ENCODE measurements around the gene CMIP.

CMIP gene

DNA sequence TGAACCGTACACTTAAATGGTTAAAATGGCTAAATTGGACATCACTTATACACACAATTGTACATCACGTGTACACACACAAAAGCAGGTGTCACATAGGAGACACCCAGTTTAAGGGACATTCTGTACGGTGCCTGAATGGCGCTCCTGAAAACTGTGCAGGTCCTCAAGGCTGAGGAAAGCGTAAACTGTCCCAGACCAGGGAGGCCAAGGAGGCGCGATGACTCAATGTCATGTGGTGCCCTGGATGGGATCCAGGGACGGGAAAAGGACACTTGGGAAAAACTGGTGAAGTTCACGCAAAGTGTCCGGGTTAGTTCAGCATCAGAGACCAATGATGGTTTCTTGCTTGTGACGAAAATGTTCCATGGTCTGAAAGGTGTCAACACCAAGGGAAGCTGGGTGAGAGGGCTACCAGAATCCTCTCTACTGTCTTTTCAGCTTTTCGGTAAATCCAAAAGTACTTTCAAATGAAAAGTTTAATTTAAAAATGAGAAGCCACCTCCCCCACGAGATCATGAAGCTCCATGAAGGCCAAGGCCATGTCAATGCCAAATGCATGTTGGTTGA, 112.2 kb downstream of the CMIP start:
- TF ChIP-seq YY1 (IDR thresholded peaks at IDR 0.05; ENCODE audit: insufficient read depth, insufficient read length) (no peak), SUZ12 (IDR thresholded peaks at IDR 0.05; ENCODE audit: extremely low read depth, insufficient read depth, insufficient read length) (no peak), ZNF274 (IDR thresholded peaks at IDR 0.05; ENCODE audit: low read depth, low read length) (no peak)
- Histone ChIP-seq H3K27me3 (ENCODE audit: insufficient read depth, insufficient read length) (no peaks in the 10 kb centered on the region), H3K36me3 (ENCODE audit: insufficient read depth, insufficient read length, low read length) (peaks cover 19% of the 10 kb centered on the region), H3K9ac (ENCODE audit: insufficient read length, low read depth) (no peak overlapping the region), H3K9me3 (ENCODE audit: insufficient read depth, low read length) (no peaks in the 10 kb centered on the region), H3K4me3 (ENCODE audit: insufficient read length, low read depth) (no peak overlapping the region), H3K4me1 (ENCODE audit: insufficient read depth, insufficient read length) (peaks cover 6% of the 10 kb centered on the region)
- no peak for DNase-seq (ENCODE audit: low read depth, low spot score)

DNA sequence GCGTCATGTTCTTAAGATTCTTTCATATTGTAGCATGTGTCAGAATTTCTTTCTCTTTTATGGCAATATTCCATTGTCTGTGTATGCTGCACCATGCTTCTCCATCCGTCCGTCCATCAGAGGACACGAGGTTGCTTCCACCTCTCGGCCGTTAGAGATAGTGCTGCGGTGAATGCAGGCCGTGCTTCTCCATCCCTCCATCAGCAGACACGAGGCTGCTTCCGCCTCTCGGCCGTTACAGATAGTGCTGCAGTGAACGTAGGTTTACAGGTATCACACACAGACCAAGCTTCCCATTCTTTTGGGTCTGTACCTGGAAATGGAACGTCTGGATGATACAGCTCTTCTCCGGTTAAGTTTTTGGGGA, 113.5 kb downstream of the CMIP start:
- Histone ChIP-seq H3K9ac (ENCODE audit: insufficient read length, low read depth) (no peak overlapping the region), H3K27me3 (ENCODE audit: insufficient read depth, insufficient read length) (no peaks in the 10 kb centered on the region), H3K9me3 (ENCODE audit: insufficient read depth, low read length) (no peaks in the 10 kb centered on the region), H3K4me1 (ENCODE audit: insufficient read depth, insufficient read length) (no peaks in the 10 kb centered on the region), H3K4me3 (ENCODE audit: insufficient read length, low read depth) (no peak overlapping the region), H3K36me3 (ENCODE audit: insufficient read depth, insufficient read length, low read length) (peaks cover 19% of the 10 kb centered on the region)
- TF ChIP-seq YY1 (IDR thresholded peaks at IDR 0.05; ENCODE audit: insufficient read depth, insufficient read length): no peak
- no peak for TF ChIP-seq SUZ12 (IDR thresholded peaks at IDR 0.05; ENCODE audit: extremely low read depth, insufficient read depth, insufficient read length)
- no peak for TF ChIP-seq ZNF274 (IDR thresholded peaks at IDR 0.05; ENCODE audit: low read depth, low read length)
- DNase-seq (ENCODE audit: low read depth, low spot score): no peak

DNA sequence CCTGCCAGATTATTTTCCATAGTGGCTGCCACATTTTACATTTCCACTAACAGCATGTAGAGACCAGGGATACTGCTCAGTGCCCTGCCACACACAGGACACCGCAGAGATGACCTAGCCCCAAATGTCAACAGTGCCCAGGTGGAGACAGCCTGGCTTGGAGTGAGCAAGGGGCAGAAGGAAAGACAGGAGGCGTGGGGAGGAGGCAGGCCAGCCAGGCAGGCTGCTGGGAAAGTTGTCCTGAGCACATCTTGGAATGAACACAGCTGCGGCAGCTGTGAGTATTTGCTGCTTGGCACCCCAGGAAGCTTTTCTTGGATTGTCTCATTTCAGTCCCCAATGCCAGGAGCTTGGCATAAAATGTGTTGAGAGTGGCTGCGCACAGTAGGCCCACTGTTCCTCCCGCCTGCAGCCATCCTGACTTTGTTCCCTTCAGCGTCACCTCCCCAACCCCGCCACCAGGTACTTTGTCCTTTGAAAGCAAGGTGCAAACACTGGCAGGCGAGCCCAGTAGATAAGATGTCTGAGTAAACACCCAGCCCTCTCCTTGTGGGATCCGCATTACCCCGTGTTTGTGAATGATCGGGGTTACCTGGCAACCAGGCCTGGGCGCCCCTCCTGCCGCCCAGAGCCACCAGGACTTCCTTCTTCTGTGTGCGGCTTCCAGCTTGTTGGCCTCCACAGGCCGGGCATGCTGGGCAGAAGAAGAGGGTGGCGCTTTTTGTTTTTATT, 114.0 kb downstream of the CMIP start:
- DNase-seq (ENCODE audit: low read depth, low spot score): no peak
- Histone ChIP-seq H3K9me3 (ENCODE audit: insufficient read depth, low read length) (no peaks in the 10 kb centered on the region), H3K9ac (ENCODE audit: insufficient read length, low read depth) (no peak overlapping the region), H3K36me3 (ENCODE audit: insufficient read depth, insufficient read length, low read length) (peaks cover 19% of the 10 kb centered on the region), H3K27me3 (ENCODE audit: insufficient read depth, insufficient read length) (no peaks in the 10 kb centered on the region), H3K4me3 (ENCODE audit: insufficient read length, low read depth) (no peak overlapping the region), H3K4me1 (ENCODE audit: insufficient read depth, insufficient read length) (no peaks in the 10 kb centered on the region)
- no peak for TF ChIP-seq SUZ12 (IDR thresholded peaks at IDR 0.05; ENCODE audit: extremely low read depth, insufficient read depth, insufficient read length)
- no peak for TF ChIP-seq ZNF274 (IDR thresholded peaks at IDR 0.05; ENCODE audit: low read depth, low read length)
- TF ChIP-seq YY1 (IDR thresholded peaks at IDR 0.05; ENCODE audit: insufficient read depth, insufficient read length): no peak

DNA sequence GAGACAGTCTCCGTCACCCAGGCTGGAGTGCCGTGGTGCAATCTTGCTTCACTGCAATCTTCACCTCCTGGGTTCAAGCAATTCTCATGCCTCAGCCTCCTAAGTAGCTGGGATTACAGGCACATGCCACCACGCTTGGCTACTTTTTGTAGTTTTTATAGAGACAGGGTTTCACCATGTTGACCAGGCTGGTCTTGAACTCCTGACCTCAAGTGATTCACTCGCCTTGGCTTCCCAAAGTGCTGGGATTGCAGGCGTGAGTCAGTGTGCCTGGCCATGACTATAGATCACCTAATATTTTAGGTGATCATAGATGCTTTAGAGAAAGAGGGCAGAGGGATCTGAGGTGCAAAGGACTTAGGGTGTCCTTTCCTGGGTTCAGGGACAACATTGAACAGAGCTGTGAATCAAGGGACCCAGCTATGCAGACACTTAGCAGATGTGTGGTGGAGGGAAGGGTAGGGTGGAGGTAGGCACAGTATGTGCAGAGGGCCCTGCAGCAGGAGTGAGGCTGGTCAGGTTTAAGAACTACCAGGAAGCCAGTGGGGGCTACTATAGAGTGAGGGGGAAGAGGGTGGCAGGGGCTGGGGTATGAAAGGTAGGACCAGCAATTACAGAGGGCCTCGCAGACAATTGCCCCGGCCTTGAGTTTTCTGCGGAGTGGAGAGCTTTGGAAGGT, 116.5 kb downstream of the CMIP start:
- TF ChIP-seq ZNF274 (IDR thresholded peaks at IDR 0.05; ENCODE audit: low read depth, low read length) (no peak), YY1 (IDR thresholded peaks at IDR 0.05; ENCODE audit: insufficient read depth, insufficient read length) (no peak), SUZ12 (IDR thresholded peaks at IDR 0.05; ENCODE audit: extremely low read depth, insufficient read depth, insufficient read length) (no peak)
- H3K9me3 ChIP-seq (ENCODE audit: insufficient read depth, low read length): no peaks in the 10 kb centered on the region
- no peak for DNase-seq (ENCODE audit: low read depth, low spot score)
- no peak overlapping the region for H3K9ac ChIP-seq (ENCODE audit: insufficient read length, low read depth)
- H3K36me3 ChIP-seq (ENCODE audit: insufficient read depth, insufficient read length, low read length): peaks cover 16% of the 10 kb centered on the region
- H3K4me1 ChIP-seq (ENCODE audit: insufficient read depth, insufficient read length): peaks cover 5% of the 10 kb centered on the region
- H3K4me3 ChIP-seq (ENCODE audit: insufficient read length, low read depth): no peak overlapping the region
- H3K27me3 ChIP-seq (ENCODE audit: insufficient read depth, insufficient read length): no peaks in the 10 kb centered on the region

DNA sequence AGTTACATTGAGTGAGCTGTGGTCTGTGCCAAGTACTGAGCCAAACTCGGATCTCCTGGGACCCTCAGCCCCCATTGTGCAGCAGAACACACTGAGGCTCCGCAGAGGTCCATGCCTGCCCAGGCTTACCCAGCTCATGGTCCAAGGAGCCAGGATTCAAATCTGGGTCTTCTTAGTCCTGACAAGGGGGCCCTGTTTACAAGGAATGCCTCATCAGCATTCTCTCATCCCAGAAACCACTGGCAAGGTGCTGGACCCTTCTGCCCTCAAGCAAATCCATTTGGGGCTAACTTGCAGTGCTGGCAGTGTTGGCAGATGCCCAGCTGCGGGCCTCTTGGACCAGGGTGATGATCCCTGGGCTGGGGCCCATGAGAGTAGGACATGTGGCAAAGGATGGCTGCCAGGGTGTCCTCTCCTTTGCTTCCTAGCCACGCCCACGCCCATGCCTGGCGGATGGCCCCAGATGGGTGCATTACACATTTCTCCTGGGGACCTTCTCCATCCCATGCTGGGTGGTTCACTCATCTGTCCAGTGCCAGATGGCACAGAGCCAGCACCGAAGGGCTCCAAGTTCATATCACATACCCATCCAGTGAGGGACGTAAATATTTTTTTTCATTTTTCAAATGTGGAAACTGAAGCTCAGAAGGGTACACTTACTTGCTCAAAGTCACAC, 117.7 kb downstream of the CMIP start:
- Histone ChIP-seq H3K4me3 (ENCODE audit: insufficient read length, low read depth) (no peak overlapping the region), H3K36me3 (ENCODE audit: insufficient read depth, insufficient read length, low read length) (peaks cover 13% of the 10 kb centered on the region), H3K4me1 (ENCODE audit: insufficient read depth, insufficient read length) (peaks cover 6% of the 10 kb centered on the region), H3K27me3 (ENCODE audit: insufficient read depth, insufficient read length) (no peaks in the 10 kb centered on the region), H3K9ac (ENCODE audit: insufficient read length, low read depth) (no peak overlapping the region), H3K9me3 (ENCODE audit: insufficient read depth, low read length) (no peaks in the 10 kb centered on the region)
- TF ChIP-seq YY1 (IDR thresholded peaks at IDR 0.05; ENCODE audit: insufficient read depth, insufficient read length) (no peak), SUZ12 (IDR thresholded peaks at IDR 0.05; ENCODE audit: extremely low read depth, insufficient read depth, insufficient read length) (no peak), ZNF274 (IDR thresholded peaks at IDR 0.05; ENCODE audit: low read depth, low read length) (no peak)
- no peak for DNase-seq (ENCODE audit: low read depth, low spot score)

DNA sequence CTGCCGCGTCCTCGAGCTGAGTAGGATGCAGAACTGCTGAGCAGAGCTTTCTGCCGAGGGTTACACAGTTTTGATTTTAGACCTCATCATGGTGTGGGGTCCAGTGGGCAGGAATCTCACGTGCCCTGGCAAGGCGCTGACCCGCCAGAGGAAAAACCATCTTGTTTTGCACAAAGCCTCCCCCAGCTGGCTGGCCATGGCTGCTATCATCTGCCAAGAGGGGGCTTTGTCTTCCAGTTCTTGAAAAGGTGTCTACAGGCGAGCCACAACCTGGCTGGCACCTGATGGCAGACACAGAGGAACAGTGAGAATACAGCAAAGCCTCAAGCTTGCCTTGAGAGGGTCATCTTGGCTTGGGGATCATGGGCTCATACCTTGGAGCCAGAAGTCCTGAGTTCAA, 118.3 kb downstream of the CMIP start:
- Histone ChIP-seq H3K9ac (ENCODE audit: insufficient read length, low read depth) (no peak overlapping the region), H3K4me1 (ENCODE audit: insufficient read depth, insufficient read length) (peaks cover 7% of the 10 kb centered on the region), H3K27me3 (ENCODE audit: insufficient read depth, insufficient read length) (no peaks in the 10 kb centered on the region), H3K9me3 (ENCODE audit: insufficient read depth, low read length) (no peaks in the 10 kb centered on the region), H3K4me3 (ENCODE audit: insufficient read length, low read depth) (no peak overlapping the region), H3K36me3 (ENCODE audit: insufficient read depth, insufficient read length, low read length) (peaks cover 13% of the 10 kb centered on the region)
- DNase-seq (ENCODE audit: low read depth, low spot score): no peak
- TF ChIP-seq YY1 (IDR thresholded peaks at IDR 0.05; ENCODE audit: insufficient read depth, insufficient read length) (no peak), SUZ12 (IDR thresholded peaks at IDR 0.05; ENCODE audit: extremely low read depth, insufficient read depth, insufficient read length) (no peak), ZNF274 (IDR thresholded peaks at IDR 0.05; ENCODE audit: low read depth, low read length) (no peak)

All from NT2/D1 (cell line).